ENCODE data around the gene SSRP1.
"Not testable (repeated sequence)": the region's sequence is repeated elsewhere in the genome, so short reads cannot be mapped to it uniquely, and the experiment has no call there.

The SSRP1 gene

DNA sequence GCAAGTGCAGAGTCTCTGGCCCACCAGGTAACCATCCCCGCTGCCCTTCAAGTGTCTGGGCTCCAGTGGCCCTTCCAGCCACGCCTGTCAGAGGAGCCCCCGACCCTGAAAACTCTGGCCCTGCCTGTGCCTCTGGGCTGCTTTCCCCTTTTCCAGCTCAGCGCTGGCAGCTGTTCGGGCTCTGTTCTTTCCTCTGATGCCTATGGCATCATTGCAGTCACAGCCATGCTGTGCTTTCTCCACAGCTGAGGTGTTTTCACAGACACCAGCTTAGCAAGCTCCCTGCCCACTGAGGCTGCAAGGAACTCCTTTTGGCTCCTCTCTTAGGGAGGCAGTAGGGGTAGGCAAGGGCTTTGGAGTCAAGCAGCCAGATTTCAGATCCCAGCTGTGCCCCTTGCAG, 23.7 kb upstream of the SSRP1 start:
- no peak for DNase-seq

- no peak for DNase-seq
Observed at GRCh38 chr11:57358991-57359390, 23.3 kb upstream of the SSRP1 start.

DNA sequence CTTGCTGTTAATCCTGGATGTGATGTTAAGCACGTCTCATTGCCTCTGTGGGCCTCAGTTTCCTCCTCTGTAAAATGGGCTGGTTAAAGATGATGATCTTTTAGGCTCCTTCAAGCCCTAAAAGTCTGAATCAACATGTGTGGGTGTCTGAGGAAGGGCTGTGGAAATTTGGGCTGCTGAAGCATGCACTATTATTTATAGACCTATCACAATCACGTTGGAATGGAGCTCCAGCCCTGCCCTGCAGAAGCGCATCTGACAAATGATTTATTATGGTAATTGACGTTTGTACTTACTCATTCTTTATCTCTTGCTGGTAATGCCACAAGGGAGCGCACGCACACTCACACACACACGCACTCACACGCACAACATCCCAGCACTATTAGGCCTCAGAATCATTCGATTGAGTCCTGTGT, 22.9 kb upstream of the SSRP1 start:
- DNase-seq = no peak

- DNase-seq = no peak
Observed at GRCh38 chr11:57357856-57358255, 22.2 kb upstream of the SSRP1 start.

DNA sequence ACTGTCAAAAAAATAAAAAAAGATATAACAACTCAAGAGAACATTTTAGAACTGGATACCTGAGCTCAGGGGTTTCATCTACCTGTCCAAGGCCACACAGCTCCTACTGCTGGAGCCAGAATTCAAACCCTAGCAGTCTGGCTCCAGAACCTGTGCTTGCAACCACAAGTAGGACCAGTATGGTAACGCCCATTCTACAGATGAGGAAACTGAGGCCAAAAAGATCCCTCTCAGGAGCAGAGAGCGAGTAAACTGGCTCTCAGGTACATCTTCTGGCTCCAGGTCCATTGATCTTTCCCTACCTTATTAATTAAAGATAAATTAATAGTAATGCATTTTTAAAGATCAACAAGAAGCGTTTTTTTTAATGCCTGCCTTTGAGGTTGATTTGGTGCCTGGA, 21.6 kb upstream of the SSRP1 start:
- DNase-seq = no peak

DNA sequence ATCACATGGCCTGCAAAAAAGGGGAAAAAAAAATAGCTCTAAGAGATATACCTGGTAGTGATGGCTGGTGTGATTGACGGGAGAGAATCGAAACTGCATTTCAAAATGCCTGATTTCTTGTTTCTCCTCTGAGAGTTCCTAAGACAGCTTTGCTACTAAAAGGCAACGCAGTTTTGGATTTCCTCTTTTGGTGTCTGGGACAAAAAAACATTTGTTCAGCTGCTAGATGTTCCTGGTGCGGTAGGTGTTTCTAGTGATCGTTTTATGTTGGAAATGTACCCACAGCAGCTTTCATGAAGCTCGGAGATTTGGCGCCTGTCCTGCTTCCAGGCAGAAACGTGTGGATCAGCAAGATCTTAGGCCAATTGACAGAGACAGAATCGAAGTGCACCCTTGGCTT, 20.6 kb upstream of the SSRP1 start:
- no peak for DNase-seq

GRCh38 chr11:57354699-57355098, 19.0 kb upstream of the SSRP1 start:
- no peak for DNase-seq

DNA sequence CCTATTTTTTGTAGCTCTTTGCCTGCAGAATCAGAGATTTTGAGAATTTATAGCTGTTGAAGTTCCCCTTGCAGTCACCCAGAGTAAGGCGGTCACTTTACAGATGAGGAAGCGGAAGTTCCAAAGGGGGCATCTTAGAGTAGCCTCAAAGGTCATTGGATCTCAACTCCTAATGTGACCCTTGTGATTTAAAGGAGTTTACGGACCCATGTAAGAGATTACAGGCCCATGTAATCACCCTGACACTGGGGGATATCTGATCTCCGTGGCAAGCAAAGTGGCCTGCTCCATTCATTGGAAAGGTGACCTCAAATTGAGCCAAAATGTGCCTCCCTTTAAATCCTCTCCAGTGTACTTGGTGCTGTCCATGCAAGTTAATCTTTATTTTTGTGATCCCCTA, 18.2 kb upstream of the SSRP1 start:
- DNase-seq = no peak

DNA sequence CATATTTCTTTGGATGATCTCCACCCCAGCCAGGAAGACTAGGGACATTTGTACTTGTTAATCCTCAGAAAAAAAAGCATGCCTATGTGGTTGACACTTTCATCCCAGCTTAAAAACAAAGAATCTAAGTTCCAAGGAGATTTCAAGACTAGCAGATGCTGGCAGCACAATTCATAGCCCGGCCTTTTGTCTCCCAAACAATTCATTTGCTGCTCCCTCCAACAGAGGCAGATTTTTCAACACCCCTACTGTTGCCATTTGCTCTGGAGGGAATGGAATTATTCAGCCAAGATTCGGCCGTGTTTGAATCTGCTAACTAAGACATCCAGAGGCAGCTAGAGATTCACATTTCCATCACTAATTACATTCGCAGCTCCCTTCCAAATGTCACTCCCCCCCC, 17.8 kb upstream of the SSRP1 start:
- DNase-seq = no peak

DNA sequence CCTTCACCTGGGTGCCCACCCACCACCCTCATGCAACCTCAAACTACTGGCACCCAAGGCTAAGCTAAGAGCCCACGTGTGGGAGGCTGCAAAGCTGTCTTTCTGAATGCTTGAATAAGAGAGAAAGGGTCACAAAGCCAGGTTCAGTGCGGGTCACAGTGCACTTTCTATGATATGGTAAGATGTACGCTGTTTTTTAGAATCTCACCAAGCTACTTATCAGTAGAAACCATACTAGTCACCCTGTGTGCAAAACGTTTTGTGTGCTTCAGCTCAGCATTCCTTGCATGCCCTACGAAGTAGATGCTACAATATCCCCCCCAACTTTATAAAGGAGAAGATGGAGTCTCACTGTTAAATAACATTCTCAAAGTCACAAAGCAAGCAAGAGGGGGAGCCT, 17.3 kb upstream of the SSRP1 start:
- no peak for DNase-seq

DNA sequence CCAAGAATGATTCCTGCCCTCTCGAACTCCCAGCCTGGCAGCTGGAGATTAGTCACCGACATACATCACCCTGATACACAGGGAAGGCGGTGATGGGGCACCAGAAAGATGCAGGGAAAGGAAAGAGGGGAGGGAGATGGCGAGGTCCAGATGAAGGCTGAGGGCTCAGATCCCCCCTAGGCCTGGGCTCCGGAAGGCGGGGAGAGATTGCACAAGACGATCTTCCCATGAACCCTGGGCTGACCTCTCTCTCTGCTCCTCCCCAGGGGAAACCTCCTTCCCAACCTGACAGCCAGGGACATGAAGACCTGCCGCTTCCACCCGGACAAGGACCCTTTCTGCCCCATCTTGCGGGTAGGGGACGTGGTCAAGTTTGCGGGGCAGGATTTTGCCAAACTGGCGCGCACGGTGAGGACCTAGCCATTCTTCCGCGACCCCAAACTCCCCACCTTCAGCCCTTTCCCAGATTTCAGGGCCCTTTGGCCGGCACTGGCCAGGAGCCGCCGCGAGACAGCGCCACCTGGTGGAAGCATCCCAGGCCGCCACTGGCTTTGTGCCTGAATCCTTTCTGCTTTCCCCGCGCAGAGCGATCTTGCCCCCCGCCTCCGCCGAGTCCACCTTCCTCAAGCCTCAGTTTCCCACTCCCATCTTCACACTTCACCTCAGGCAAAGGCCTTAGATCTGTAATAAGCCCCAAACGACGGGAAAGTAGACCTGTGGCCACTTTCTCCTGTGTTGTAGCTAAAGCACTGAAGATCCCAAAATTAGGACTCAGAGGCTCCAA, 14.0 kb upstream of the SSRP1 start:
- peak; percentile 65 for DNase-seq

GRCh38 chr11:57348636-57349313, 13.1 kb upstream of the SSRP1 start:
- DNase-seq = no peak

DNA sequence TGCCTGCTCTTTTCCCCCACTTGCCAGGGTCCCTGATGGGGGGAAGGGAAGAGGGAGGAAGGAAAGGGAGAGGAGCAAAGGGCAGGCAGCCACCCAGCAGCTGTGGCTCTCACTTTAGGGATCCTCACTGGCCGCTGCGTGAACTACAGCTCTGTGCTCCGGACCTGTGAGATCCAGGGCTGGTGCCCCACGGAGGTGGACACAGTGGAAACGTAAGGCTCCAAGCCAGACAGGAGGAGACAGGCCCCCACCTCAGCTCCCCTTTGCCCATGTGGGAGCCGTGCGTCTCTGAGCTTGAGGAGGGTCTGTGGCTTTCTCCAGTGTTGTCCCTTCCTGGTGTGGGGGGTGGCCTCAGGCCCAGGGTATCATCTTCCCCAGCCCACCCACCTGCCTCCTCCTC, 12.4 kb upstream of the SSRP1 start:
- no peak for DNase-seq

DNA sequence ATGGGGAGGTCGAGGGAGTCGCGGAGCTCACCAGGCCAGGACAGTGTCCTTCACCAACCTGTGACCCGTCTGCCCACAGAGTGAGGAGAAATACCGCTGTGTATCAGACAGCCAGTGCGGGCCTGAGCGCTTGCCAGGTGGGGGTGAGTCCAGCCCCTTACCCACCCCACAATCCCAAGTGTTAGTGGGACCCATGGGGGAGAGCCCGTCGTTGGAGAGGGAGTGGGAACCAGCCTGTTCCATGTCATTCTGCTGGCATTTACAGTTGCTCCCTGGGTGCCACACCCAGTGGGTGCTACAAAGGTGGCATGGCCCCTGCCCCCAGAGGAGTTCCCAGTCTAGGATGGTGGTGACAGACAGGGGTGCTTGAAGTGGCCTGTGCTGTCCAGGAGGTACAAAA, 11.6 kb upstream of the SSRP1 start:
- DNase-seq = no peak

- DNase-seq = peak; percentile 75
Observed at GRCh38 chr11:57345555-57346211, 10.0 kb upstream of the SSRP1 start.

- DNase-seq = no peak
Observed at GRCh38 chr11:57344826-57345225, 9.1 kb upstream of the SSRP1 start.

GRCh38 chr11:57343825-57344224, 8.1 kb upstream of the SSRP1 start:
- DNase-seq = no peak

DNA sequence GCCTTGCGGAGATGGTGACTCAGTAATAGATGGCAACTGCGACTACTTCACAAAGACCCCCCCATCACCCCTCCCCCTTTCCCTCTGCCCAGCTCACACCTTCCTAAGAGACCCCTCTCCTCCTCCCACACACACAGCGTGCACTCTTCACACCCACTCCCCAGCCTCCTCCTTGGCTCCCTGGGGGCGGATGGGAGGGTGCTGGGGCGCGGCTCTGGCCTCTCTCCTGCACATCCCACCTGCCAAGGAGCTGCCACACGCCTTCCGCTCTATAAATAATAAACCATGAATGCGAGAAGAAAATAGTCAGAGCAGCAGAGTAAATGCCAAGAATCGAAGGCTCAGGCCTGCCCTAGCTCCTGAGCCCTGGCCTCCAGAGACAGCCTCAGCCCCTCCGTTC, 7.0 kb upstream of the SSRP1 start:
- no peak for DNase-seq

DNA sequence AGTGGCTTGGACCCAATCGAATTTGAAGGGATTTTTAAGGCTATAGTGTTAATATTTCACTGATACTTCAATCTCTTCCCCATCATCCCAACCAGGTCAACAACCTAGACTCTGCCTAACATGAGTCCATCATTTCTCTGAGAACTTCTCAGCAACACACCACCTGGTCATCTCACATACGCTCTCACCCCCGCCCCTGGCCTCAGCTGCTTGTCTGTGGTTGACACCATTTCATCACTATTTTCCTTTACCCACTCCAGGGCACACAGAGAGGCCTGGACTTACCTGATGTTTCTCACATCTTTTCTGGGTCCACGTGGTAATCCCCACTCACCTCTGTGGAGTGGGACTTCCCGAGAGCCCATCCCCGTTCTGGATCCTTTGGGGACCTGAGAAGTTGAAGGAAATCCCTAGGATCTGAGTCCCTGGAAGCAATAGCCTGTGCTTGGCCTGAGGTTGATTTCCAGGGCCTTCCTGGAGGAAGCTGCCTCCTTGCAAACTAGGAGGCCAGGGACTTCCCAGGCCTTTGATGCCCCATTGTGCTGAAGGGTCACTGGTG, 5.6 kb upstream of the SSRP1 start:
- DNase-seq = no peak

DNA sequence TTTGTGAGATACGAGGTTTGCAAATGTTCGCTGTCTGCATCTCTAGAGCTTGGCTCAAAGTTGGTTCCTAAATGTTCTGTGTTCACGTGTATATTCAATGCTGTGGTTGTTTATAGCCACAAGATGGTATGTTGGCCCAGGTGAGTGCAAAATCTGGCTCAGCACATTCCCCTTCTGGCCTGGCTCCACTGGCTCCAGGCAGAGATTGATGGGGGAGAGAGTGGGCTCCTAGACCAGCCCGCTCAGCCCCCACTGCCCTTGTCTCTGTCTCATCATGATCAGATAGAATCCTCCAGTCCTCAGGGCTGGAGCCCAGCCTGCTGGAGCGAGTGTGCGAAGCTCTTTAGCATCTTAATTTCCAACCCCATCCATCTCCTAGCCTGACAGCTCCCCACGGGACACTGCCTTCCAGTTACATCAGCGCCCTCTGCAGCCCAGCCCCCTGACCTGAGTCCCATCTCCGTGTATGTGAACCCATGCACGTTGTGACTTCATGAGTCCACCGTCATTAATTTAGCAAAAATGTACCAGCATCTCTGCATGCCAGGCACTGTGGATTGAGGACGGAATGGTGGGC, 4.4 kb upstream of the SSRP1 start:
- DNase-seq = no peak

DNA sequence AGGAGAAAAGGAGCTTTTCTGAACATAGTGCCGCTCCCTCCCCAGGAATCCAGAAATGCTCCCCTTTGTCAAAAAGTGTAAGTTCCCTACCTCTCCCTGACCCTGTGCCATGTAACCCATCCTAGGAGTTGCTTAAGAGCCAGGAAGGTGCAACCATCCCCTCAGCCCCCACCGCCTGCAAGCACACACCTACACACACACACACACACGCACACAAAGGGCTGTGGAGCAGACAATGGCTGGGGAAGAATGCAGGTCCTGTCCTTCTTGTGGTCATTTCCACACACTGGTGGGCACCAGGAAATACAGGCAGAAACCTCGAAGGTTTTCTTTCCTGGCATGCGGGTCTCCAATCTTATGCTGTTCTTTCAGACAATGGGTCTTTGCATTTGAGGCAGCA, 3.6 kb upstream of the SSRP1 start:
- no peak for DNase-seq

GRCh38 chr11:57338142-57338541, 2.5 kb upstream of the SSRP1 start, which contains the start of gene P2RX3:
Gene P2RX3, plus strand, starts transcription at chr11:57338352. Its CDS starts 199 bp downstream, at chr11:57338551.
- no peak for DNase-seq

GRCh38 chr11:57336856-57337255, 1.2 kb upstream of the SSRP1 start:
- DNase-seq = not testable (repeated sequence)
